Right lobe of liver (tissue), 4 donors: Measurements from ENCODE around the gene MBOAT1.

Experiments used
- CTCF ChIP-seq, 4 donors: fragments of 200-600 bp in 3 of 4; fragments of 450-650 bp in 1 of 4; IDR thresholded peaks; one replicate each; pipeline versions ENCODE4 v1.5.1 to v1.8.0; 2016 to 2022; ENCODE audit warnings: antibody characterized with exemption in 4 of 4, mild to moderate bottlenecking in 2 of 4
- POLR2A ChIP-seq: fragments of 450-650 bp; IDR thresholded peaks from one replicate; pipeline ENCODE4 v1.6.1; 2017; ENCODE audit warnings: antibody characterized with exemption, mild to moderate bottlenecking
- donor health status: DM: no; HTN: no; CAD: no.
- donor health status: DM: no; HTN: no; CAD: no.
- donor health status: DM: no; HTN: yes; CAD: no.

DNA sequence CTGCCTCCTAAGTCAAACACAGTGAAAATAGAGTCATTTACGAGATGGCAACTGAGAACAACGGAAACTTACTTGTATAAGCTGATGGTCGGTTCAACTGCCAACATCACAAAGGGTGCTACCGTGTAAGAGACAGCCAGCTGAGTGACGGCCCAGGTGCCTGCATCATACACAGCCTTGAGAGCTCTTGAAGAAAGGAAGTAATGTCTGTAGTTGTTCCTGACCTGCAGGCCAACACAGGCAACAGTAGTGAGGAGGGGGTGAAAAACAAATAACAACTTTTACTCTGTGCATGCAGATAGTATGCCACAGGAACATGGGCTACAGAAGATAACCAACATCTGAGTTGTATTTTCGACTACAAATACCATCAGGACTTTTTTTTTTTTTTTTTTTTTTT is 102.7 kb downstream of the MBOAT1 start:
- TF ChIP-seq CTCF (IDR thresholded peaks at IDR 0.05): no peak
- no peak for TF ChIP-seq POLR2A
